BE2C (cell line): ENCODE measurements around the gene TJP2.

Experiments
- DNase-seq: peaks from one replicate; pipeline ENCODE4 v3.0.0-alpha.2; 2020
- H3K27me3 ChIP-seq: fragments of 250-450 bp; sonication (Bioruptor Pico); 2 replicates; pipeline ENCODE4 v1.5.1; 2020; ENCODE audit warnings: mild to moderate bottlenecking
- H3K36me3 ChIP-seq: fragments of 250-450 bp; sonication (Bioruptor Pico); 2 replicates; pipeline ENCODE4 v1.5.1; 2020; ENCODE audit warnings: mild to moderate bottlenecking
- H3K4me1 ChIP-seq: fragments of 250-450 bp; sonication (Bioruptor Pico); 2 replicates; pipeline ENCODE4 v1.5.1; 2020
- H3K4me3 ChIP-seq: 2 replicates; pipeline ENCODE4 v1.5.1; 2011; ENCODE audit warnings: low read depth, low read length
- H3K9me3 ChIP-seq: fragments of 250-450 bp; sonication (Bioruptor Pico); 2 replicates; pipeline ENCODE4 v1.5.1; 2020
- CTCF ChIP-seq: IDR thresholded peaks from 2 replicates; pipeline ENCODE4 v1.5.1; 2012; ENCODE audit warnings: mild to moderate bottlenecking, low read depth, low read length

TJP2 gene

DNA sequence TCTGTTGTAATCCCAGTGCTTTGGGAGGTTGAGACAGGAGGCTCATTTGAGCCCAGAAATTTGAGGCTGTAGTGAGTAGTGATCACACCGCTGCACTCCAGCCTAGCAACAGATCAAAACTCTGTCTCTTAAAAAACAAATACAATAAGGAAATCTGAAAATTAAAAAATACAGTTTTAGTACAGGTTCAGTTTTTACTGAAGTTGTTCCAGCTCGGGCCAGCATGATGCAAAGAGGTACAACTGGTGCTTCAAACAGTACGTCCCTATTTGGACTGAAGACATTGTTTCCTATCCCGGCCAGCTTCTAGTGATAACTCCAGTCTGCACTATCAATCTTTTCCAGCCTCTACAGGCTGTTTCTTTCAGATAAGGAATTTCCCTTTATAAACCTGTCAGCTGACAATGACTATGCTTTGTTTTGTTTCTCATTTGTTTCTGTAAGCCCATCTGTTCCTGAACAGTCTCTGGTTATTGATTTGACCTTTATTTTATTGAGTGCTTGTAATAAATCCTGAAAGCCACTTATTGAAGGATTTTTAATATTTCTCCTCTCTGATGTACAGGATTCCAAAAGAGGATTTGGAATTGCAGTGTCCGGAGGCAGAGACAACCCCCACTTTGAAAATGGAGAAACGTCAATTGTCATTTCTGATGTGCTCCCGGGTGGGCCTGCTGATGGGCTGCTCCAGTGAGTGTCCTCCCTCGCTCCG, 41.9 kb downstream of the TJP2 start:
- Histone ChIP-seq H3K27me3 (no peaks in the 10 kb centered on the region), H3K4me1 (no peaks in the 10 kb centered on the region), H3K4me3 (no peak overlapping the region), H3K9me3 (no peaks in the 10 kb centered on the region), H3K36me3 (no peaks in the 10 kb centered on the region; the same call in 1 of the 2 replicates)
- no peak for TF ChIP-seq CTCF
- no peak for DNase-seq

DNA sequence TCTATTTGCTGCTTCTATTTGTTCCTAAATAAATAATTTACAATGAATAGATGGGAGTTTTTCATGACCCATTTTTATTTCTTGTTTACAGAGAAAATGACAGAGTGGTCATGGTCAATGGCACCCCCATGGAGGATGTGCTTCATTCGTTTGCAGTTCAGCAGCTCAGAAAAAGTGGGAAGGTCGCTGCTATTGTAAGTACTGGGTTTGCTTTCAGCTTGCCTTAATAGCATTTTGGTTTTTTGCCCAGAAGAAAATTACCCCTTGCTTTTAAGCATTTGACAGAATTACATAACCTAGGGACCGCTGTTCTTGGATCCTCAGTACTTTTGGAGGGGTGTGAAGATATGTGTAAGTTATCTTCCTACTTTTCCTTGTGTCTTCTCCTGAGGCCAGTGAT, 44.1 kb downstream of the TJP2 start:
- no peaks in the 10 kb centered on the region for H3K9me3 ChIP-seq
- no peak overlapping the region for H3K4me3 ChIP-seq
- no peaks in the 10 kb centered on the region; the same call in none of the 2 replicates for H3K36me3 ChIP-seq
- H3K4me1 ChIP-seq: no peaks in the 10 kb centered on the region
- no peak for DNase-seq
- H3K27me3 ChIP-seq: no peaks in the 10 kb centered on the region
- no peak for TF ChIP-seq CTCF

- Histone ChIP-seq H3K27me3 (no peaks in the 10 kb centered on the region), H3K4me1 (no peaks in the 10 kb centered on the region), H3K36me3 (peaks cover 4% of the 10 kb centered on the region), H3K4me3 (no peak overlapping the region), H3K9me3 (no peaks in the 10 kb centered on the region)
- DNase-seq: peak; percentile 10
- TF ChIP-seq CTCF: no peak
Measured at GRCh38 chr9:69221036-69221435, 47.0 kb downstream of the TJP2 start.

- no peak for DNase-seq
- H3K4me3 ChIP-seq: no peak overlapping the region
- peaks cover 6% of the 10 kb centered on the region for H3K36me3 ChIP-seq
- no peaks in the 10 kb centered on the region for H3K9me3 ChIP-seq
- H3K27me3 ChIP-seq: no peaks in the 10 kb centered on the region
- H3K4me1 ChIP-seq: no peaks in the 10 kb centered on the region
- TF ChIP-seq CTCF: no peak
Measured at GRCh38 chr9:69222970-69223369, 48.9 kb downstream of the TJP2 start.

- Histone ChIP-seq H3K4me1 (no peaks in the 10 kb centered on the region), H3K9me3 (no peaks in the 10 kb centered on the region), H3K4me3 (no peak overlapping the region), H3K36me3 (peaks cover 11% of the 10 kb centered on the region), H3K27me3 (no peaks in the 10 kb centered on the region)
- peak; percentile 50 for DNase-seq
- TF ChIP-seq CTCF: peak; percentile 86
Measured at GRCh38 chr9:69223605-69224004, 49.5 kb downstream of the TJP2 start.

DNA sequence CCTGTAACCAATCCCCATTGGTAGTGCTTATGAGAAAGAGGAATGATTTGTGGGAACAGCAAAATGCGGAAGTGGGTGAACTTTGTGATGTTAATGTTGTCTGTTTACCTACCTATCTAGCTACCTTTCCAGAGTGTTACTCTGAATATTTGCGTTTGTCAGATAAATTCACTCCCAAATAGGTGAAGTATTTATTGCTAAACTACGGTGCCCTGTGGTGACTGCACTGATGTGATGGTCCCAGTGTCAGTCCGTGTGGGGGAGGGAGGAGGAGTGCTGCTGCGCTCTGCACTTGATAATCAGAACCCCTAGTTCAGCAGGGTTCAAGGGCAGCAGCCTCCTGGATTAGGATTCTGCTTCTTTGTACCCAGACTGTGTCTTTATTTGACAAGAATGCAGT, 55.3 kb downstream of the TJP2 start:
- Histone ChIP-seq H3K36me3 (peaks cover 19% of the 10 kb centered on the region), H3K27me3 (no peaks in the 10 kb centered on the region), H3K4me3 (no peak overlapping the region), H3K4me1 (no peaks in the 10 kb centered on the region), H3K9me3 (no peaks in the 10 kb centered on the region)
- DNase-seq: no peak
- no peak for TF ChIP-seq CTCF
